GM21367 (cell line): ENCODE measurements around the gene SLC7A14.
"Not testable (repeated sequence)": the region's sequence is repeated elsewhere in the genome, so short reads cannot be mapped to it uniquely, and the experiment has no call there.

Experiments
- ATAC-seq: cut with Tn5 transposase; IDR thresholded peaks from one replicate; pipeline ENCODE4 v1.9.1; 2021; ENCODE audit not compliant: unreplicated experiment

SLC7A14 gene

GRCh38 chr3:170594528-170594927 is 8.7 kb upstream of the SLC7A14 start:
- ATAC-seq, result no peak

- no peak for ATAC-seq
Observed at GRCh38 chr3:170593634-170594033, 7.8 kb upstream of the SLC7A14 start.

GRCh38 chr3:170589113-170589512 is 3.2 kb upstream of the SLC7A14 start:
- ATAC-seq, result no peak

- ATAC-seq, result no peak
Observed at GRCh38 chr3:170585008-170585936, 603 bp downstream of the SLC7A14 start.

- ATAC-seq, result peak; percentile 62
Observed at GRCh38 chr3:170584585-170585007, 1.3 kb downstream of the SLC7A14 start.

GRCh38 chr3:170579646-170580045 is 6.2 kb downstream of the SLC7A14 start:
- no peak for ATAC-seq

GRCh38 chr3:170572665-170573253 is 13.1 kb downstream of the SLC7A14 start:
- peak; percentile 98 for ATAC-seq

GRCh38 chr3:170567598-170567997 is 18.3 kb downstream of the SLC7A14 start:
- not testable (repeated sequence) for ATAC-seq

- no peak for ATAC-seq
Observed at GRCh38 chr3:170566413-170566812, 19.5 kb downstream of the SLC7A14 start.

- no peak for ATAC-seq
Observed at GRCh38 chr3:170565495-170565894, 20.4 kb downstream of the SLC7A14 start.

GRCh38 chr3:170564664-170565063 is 21.2 kb downstream of the SLC7A14 start:
- ATAC-seq, result no peak

- peak; percentile 85 for ATAC-seq
Observed at GRCh38 chr3:170563712-170564423, 22.0 kb downstream of the SLC7A14 start.

- ATAC-seq, result no peak
Observed at GRCh38 chr3:170562080-170562479, 23.8 kb downstream of the SLC7A14 start.

GRCh38 chr3:170560717-170561382 is 25.0 kb downstream of the SLC7A14 start:
- no peak for ATAC-seq

GRCh38 chr3:170560296-170560695 is 25.6 kb downstream of the SLC7A14 start:
- ATAC-seq, result no peak

- no peak for ATAC-seq
Observed at GRCh38 chr3:170558427-170558826, 27.4 kb downstream of the SLC7A14 start.

- no peak for ATAC-seq
Observed at GRCh38 chr3:170555329-170555728, 30.5 kb downstream of the SLC7A14 start.

GRCh38 chr3:170553788-170554757 is 31.8 kb downstream of the SLC7A14 start:
- no peak for ATAC-seq

GRCh38 chr3:170551252-170551651 is 34.6 kb downstream of the SLC7A14 start:
- ATAC-seq, result no peak

GRCh38 chr3:170542704-170543103 is 43.2 kb downstream of the SLC7A14 start:
- no peak for ATAC-seq
